ENCODE data around the gene TRMT10B. TPM values are rescaled to one million over a fixed set of nuclear protein-coding genes. Genes with fewer than 3 reads are reported as not detected.

TRMT10B gene
- total and polyA plus RNA-seq, 2 experiments from 2014 or later: 1.5 to 6.0 TPM

DNA sequence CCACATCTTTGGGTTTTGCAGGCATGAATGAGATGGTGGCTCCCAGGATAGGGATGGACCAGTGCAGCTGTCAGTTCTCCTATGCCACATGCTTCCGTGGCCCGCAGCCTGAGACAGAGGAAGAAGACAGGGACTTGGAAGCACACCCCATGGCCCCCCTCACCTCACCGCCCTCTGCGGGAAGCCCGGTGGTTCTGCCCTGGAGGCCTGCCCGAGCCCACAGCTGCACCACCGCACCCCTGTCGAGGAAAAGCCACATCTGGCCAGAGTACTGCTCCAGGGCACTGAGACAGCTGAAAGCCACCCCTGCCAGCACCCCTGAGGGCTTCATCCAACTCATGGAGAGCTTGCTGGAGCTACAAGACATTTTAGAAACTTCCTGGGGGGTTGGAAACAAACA, 7.6 kb upstream of the TRMT10B start:
- Histone ChIP-seq H3F3A (ENCODE audit: insufficient read depth) (0 out of 2 replicates have a peak, but pooled peaks cover 9% of the 10 kb centered on the region), H3K9ac (no peak overlapping the region), H2AFZ (no peak overlapping the region), H3K4me2 (ENCODE audit: unreplicated experiment) (no peak overlapping the region), H3K36me3 (ENCODE audit: low read depth) (no peaks in the 10 kb centered on the region), H3K79me2 (ENCODE audit: insufficient read depth) (no peaks in the 10 kb centered on the region), H3K27me3 (replicated peaks; ENCODE audit: insufficient read depth) (no peaks in the 10 kb centered on the region; the same call in 1 of the 2 replicates), H3K27ac (no peak overlapping the region), H3K9me3 (ENCODE audit: low read depth) (no peaks in the 10 kb centered on the region), H4K20me1 (ENCODE audit: insufficient read depth) (no peaks in the 10 kb centered on the region), H3K4me3 (no peak overlapping the region), H3K9me2 (ENCODE audit: insufficient read depth) (no peaks in the 10 kb centered on the region), H3K4me1 (ENCODE audit: insufficient read depth) (no peaks in the 10 kb centered on the region)
- in situ Hi-C loops (cut with MboI): no loop called here
- no peak for DNase-seq
- TF ChIP-seq EZH2 (IDR thresholded peaks at IDR 0.05; ENCODE audit: insufficient read depth, poor library complexity, severe bottlenecking): no peak
- TF ChIP-seq EZH2phosphoT487 (IDR thresholded peaks at IDR 0.05; ENCODE audit: insufficient read depth, low read depth): no peak
- WGBS, 2 experiments (ENCODE audit: low coverage in 1 of 2, low lambda C conversion rate in 2 of 2, missing lambda C conversion rate in 2 of 2): 17 to 26% methylated on average over 6 to 8 of the region's 8 CpGs

GRCh38 chr9:37746448-37747270, 6.9 kb upstream of the TRMT10B start:
- in situ Hi-C loops (cut with MboI): no loop called here
- Histone ChIP-seq H3K79me2 (ENCODE audit: insufficient read depth) (no peaks in the 10 kb centered on the region), H3K9ac (no peak overlapping the region), H4K20me1 (ENCODE audit: insufficient read depth) (no peaks in the 10 kb centered on the region), H3K9me2 (ENCODE audit: insufficient read depth) (no peaks in the 10 kb centered on the region), H3K4me3 (no peak overlapping the region), H3K36me3 (ENCODE audit: low read depth) (no peaks in the 10 kb centered on the region), H3K4me1 (ENCODE audit: insufficient read depth) (no peaks in the 10 kb centered on the region), H3K27me3 (replicated peaks; ENCODE audit: insufficient read depth) (no peaks in the 10 kb centered on the region; the same call in 1 of the 2 replicates), H3F3A (ENCODE audit: insufficient read depth) (0 out of 2 replicates have a peak, but pooled peaks cover 9% of the 10 kb centered on the region), H3K4me2 (ENCODE audit: unreplicated experiment) (no peak overlapping the region), H3K27ac (no peak overlapping the region), H2AFZ (no peak overlapping the region), H3K9me3 (ENCODE audit: low read depth) (no peaks in the 10 kb centered on the region)
- TF ChIP-seq EZH2 (IDR thresholded peaks at IDR 0.05; ENCODE audit: insufficient read depth, poor library complexity, severe bottlenecking) (no peak), EZH2phosphoT487 (IDR thresholded peaks at IDR 0.05; ENCODE audit: insufficient read depth, low read depth) (no peak)
- 73 to 74% methylated on average over 24 of the region's 24 CpGs for WGBS, 2 experiments (ENCODE audit: low coverage in 1 of 2, low lambda C conversion rate in 2 of 2, missing lambda C conversion rate in 2 of 2)
- peak; percentile 16 for DNase-seq

DNA sequence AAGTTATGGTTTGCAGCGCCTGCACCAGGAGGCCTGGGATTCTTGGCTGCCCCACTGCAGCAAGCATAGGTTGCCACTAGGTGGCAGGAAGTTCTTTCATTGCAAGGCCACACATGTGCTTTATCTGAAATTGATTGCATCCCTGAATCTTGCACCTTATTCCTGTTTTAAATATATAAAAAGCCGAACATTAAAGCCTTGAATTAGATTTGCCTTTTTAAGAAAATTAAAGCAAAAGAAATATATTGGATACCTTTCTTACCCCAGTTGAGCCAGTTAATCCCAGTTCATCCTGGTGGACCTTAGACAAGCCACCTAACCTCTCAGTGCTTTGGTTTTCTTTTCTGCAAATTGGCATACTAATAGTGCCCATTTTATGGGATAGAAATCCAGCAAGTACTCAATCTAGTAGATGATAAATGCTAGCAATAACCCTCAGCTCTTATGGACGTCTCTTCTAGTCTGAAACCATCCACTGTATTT, 6.3 kb upstream of the TRMT10B start:
- Histone ChIP-seq H3K27me3 (replicated peaks; ENCODE audit: insufficient read depth) (no peaks in the 10 kb centered on the region; the same call in 1 of the 2 replicates), H3K4me1 (ENCODE audit: insufficient read depth) (no peaks in the 10 kb centered on the region), H3K4me3 (no peak overlapping the region), H3K9me3 (ENCODE audit: low read depth) (no peaks in the 10 kb centered on the region), H3K4me2 (ENCODE audit: unreplicated experiment) (no peak overlapping the region), H3K79me2 (ENCODE audit: insufficient read depth) (no peaks in the 10 kb centered on the region), H3K9me2 (ENCODE audit: insufficient read depth) (no peaks in the 10 kb centered on the region), H4K20me1 (ENCODE audit: insufficient read depth) (no peaks in the 10 kb centered on the region), H2AFZ (no peak overlapping the region), H3K9ac (no peak overlapping the region), H3K27ac (no peak overlapping the region), H3K36me3 (ENCODE audit: low read depth) (no peaks in the 10 kb centered on the region), H3F3A (ENCODE audit: insufficient read depth) (0 out of 2 replicates have a peak, but pooled peaks cover 9% of the 10 kb centered on the region)
- 32 to 40% methylated on average over 3 of the region's 3 CpGs for WGBS, 2 experiments (ENCODE audit: low coverage in 1 of 2, low lambda C conversion rate in 2 of 2, missing lambda C conversion rate in 2 of 2)
- peak; percentile 80 for DNase-seq
- in situ Hi-C loops (cut with MboI): no loop called here
- TF ChIP-seq EZH2 (IDR thresholded peaks at IDR 0.05; ENCODE audit: insufficient read depth, poor library complexity, severe bottlenecking) (no peak), EZH2phosphoT487 (IDR thresholded peaks at IDR 0.05; ENCODE audit: insufficient read depth, low read depth) (no peak)

DNA sequence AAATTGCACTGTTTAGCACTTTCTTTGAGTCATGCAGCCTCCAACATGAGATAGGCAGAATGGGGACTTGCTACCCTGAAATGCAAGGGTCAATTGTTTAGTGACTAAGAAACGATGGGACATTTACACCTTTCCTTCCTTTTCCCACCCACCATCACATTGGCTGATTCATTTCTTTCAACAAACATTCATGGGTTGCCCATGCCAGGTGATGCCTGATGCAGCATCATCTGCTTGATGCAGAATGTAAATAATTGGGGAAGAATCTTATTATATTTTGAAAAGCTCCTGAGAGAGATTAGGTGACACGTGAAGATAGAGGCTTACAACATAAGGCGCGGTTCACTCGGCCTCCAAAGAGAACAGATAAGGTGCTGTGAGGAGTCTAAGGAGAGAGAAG, 4.5 kb upstream of the TRMT10B start:
- in situ Hi-C loops (cut with MboI): no loop called here
- no peaks in the 10 kb centered on the region for H3K9me2 ChIP-seq (ENCODE audit: insufficient read depth)
- H3K4me2 ChIP-seq (ENCODE audit: unreplicated experiment): no peak overlapping the region
- no peaks in the 10 kb centered on the region for H4K20me1 ChIP-seq (ENCODE audit: insufficient read depth)
- peaks cover 3% of the 10 kb centered on the region for H3K79me2 ChIP-seq (ENCODE audit: insufficient read depth)
- WGBS, 2 experiments (ENCODE audit: low coverage in 1 of 2, low lambda C conversion rate in 2 of 2, missing lambda C conversion rate in 2 of 2): 50 to 53% methylated on average over 5 of the region's 5 CpGs
- no peaks in the 10 kb centered on the region for H3K4me1 ChIP-seq (ENCODE audit: insufficient read depth)
- DNase-seq: no peak
- H3K9ac ChIP-seq: no peak overlapping the region
- no peak for TF ChIP-seq EZH2phosphoT487 (IDR thresholded peaks at IDR 0.05; ENCODE audit: insufficient read depth, low read depth)
- TF ChIP-seq EZH2 (IDR thresholded peaks at IDR 0.05; ENCODE audit: insufficient read depth, poor library complexity, severe bottlenecking): no peak
- no peaks in the 10 kb centered on the region for H3K36me3 ChIP-seq (ENCODE audit: low read depth)
- no peaks in the 10 kb centered on the region for H3K9me3 ChIP-seq (ENCODE audit: low read depth)
- no peak overlapping the region for H3K4me3 ChIP-seq
- H3F3A ChIP-seq (ENCODE audit: insufficient read depth): 0 out of 2 replicates have a peak, but pooled peaks cover 9% of the 10 kb centered on the region
- H3K27ac ChIP-seq: no peak overlapping the region
- no peak overlapping the region for H2AFZ ChIP-seq
- no peaks in the 10 kb centered on the region; the same call in 1 of the 2 replicates for H3K27me3 ChIP-seq (replicated peaks; ENCODE audit: insufficient read depth)
